GM23338 (cell line): ENCODE results near the gene ACYP2. TPM values are rescaled to one million over a fixed set of nuclear protein-coding genes. Genes with fewer than 3 reads are reported as not detected.

ENCODE experiments used
- ATAC-seq: fragments of 200-7000 bp; cut with Tn5 transposase; 3 replicates; pipeline ENCODE4 v1.9.1; 2020
- DNase-seq: peaks from one replicate; pipeline ENCODE4 v3.0.0-alpha.2; 2015; ENCODE audit warnings: low spot score
- H2AFZ ChIP-seq: fragments of 200-600 bp; sonication (generic); 2 replicates; pipeline ENCODE4 v1.8.0; 2016; ENCODE audit warnings: antibody characterized with exemption, mild to moderate bottlenecking, moderate library complexity
- H3F3A ChIP-seq: fragments of 200-600 bp; sonication (generic); replicated peaks from 2 replicates; pipeline ENCODE4 v1.8.0; 2017; ENCODE audit warnings: antibody characterized with exemption, mixed run types, low read depth
- H3K27ac ChIP-seq: fragments of 200-600 bp; sonication (generic); 2 replicates; pipeline ENCODE4 v1.6.1; 2016; ENCODE audit warnings: low read depth
- H3K27me3 ChIP-seq: fragments of 200-600 bp; sonication (generic); 2 replicates; pipeline ENCODE4 v1.8.0; 2016; ENCODE audit warnings: mild to moderate bottlenecking, mixed run types, moderate library complexity; ENCODE audit not compliant: insufficient read depth
- H3K36me3 ChIP-seq: fragments of 200-600 bp; sonication (generic); 2 replicates; pipeline ENCODE4 v1.8.0; 2016; ENCODE audit warnings: mild to moderate bottlenecking; ENCODE audit not compliant: insufficient read depth
- H3K4me1 ChIP-seq: fragments of 200-600 bp; sonication (generic); 2 replicates; pipeline ENCODE4 v1.8.0; 2016; ENCODE audit warnings: mild to moderate bottlenecking, moderate library complexity; ENCODE audit not compliant: insufficient read depth
- H3K4me2 ChIP-seq: fragments of 200-600 bp; sonication (generic); 2 replicates; pipeline ENCODE4 v1.7.1; 2017; ENCODE audit warnings: mixed run types
- H3K4me3 ChIP-seq: fragments of 200-600 bp; sonication (generic); 2 replicates; pipeline ENCODE4 v1.6.1; 2016; ENCODE audit warnings: mixed run types
- H3K79me2 ChIP-seq: fragments of 200-600 bp; sonication (generic); replicated peaks from 2 replicates; pipeline ENCODE4 v1.8.0; 2017; ENCODE audit warnings: mild to moderate bottlenecking; ENCODE audit not compliant: insufficient read depth
- H3K9me2 ChIP-seq: fragments of 200-600 bp; sonication (generic); 2 replicates; pipeline ENCODE4 v1.8.0; 2017; ENCODE audit not compliant: insufficient read depth
- H4K20me1 ChIP-seq: fragments of 200-600 bp; sonication (generic); replicated peaks from 2 replicates; pipeline ENCODE4 v1.8.0; 2017; ENCODE audit warnings: mild to moderate bottlenecking; ENCODE audit not compliant: insufficient read depth
- H3K27ac Mint-ChIP-seq: 2 replicates; pipeline ENCODE4 v1.8.0; 2020; ENCODE audit warnings: inconsistent platforms, mild to moderate bottlenecking, moderate library complexity, mixed read lengths
- H3K27me3 Mint-ChIP-seq: 3 replicates; pipeline ENCODE4 v1.8.0; 2022; ENCODE audit warnings: low read depth, mild to moderate bottlenecking, moderate library complexity, mixed read lengths, inconsistent platforms; ENCODE audit not compliant: insufficient read depth, poor library complexity
- H3K36me3 Mint-ChIP-seq: 3 replicates; pipeline ENCODE4 v1.8.0; 2021; ENCODE audit warnings: low read depth, mild to moderate bottlenecking, inconsistent platforms, moderate library complexity, mixed read lengths
- H3K4me1 Mint-ChIP-seq: 3 replicates; pipeline ENCODE4 v1.8.0; 2020; ENCODE audit warnings: mild to moderate bottlenecking, inconsistent platforms, mixed read lengths
- H3K4me3 Mint-ChIP-seq: 3 replicates; pipeline ENCODE4 v1.8.0; 2021; ENCODE audit warnings: moderate library complexity, mild to moderate bottlenecking, inconsistent platforms, mixed read lengths
- H3K9me3 Mint-ChIP-seq: 3 replicates; pipeline ENCODE4 v1.8.0; 2020; ENCODE audit warnings: moderate library complexity, mild to moderate bottlenecking, inconsistent platforms, mixed read lengths
- CREB1 ChIP-seq: fragments of 250-450 bp; sonication (Bioruptor Pico); IDR thresholded peaks from 2 replicates; pipeline ENCODE4 v1.5.0; 2020; ENCODE audit warnings: low read depth, mild to moderate bottlenecking, moderate library complexity
- EZH2 ChIP-seq: fragments of 200-600 bp; sonication (generic); IDR thresholded peaks from one replicate; pipeline ENCODE4 v1.8.0; 2017; ENCODE audit warnings: antibody characterized with exemption, mild to moderate bottlenecking, low read depth; ENCODE audit not compliant: unreplicated experiment
- EZH2phosphoT487 ChIP-seq: fragments of 200-600 bp; sonication (generic); IDR thresholded peaks from one replicate; pipeline ENCODE4 v1.8.1; 2018; ENCODE audit warnings: antibody characterized with exemption; ENCODE audit not compliant: unreplicated experiment
- JUNB ChIP-seq: IDR thresholded peaks from one replicate; pipeline ENCODE4 v1.6.1; 2016; ENCODE audit warnings: antibody characterized with exemption; ENCODE audit not compliant: unreplicated experiment
- NANOG ChIP-seq: IDR thresholded peaks from 2 replicates; pipeline ENCODE4 v1.6.1; 2016; ENCODE audit warnings: antibody characterized with exemption, borderline replicate concordance
- POLR2AphosphoS5 ChIP-seq: IDR thresholded peaks from 2 replicates; pipeline ENCODE4 v1.6.1; 2016; ENCODE audit warnings: antibody characterized with exemption, low read depth
- STAT1 ChIP-seq: IDR thresholded peaks from one replicate; pipeline ENCODE4 v1.6.1; 2016; ENCODE audit warnings: antibody characterized with exemption; ENCODE audit not compliant: unreplicated experiment
- ZNF114 ChIP-seq: fragments of 250-450 bp; sonication (Bioruptor Pico); IDR thresholded peaks from 2 replicates; pipeline ENCODE4 v1.5.0; 2020; ENCODE audit warnings: mild to moderate bottlenecking, moderate library complexity
- ZNF331 ChIP-seq: fragments of 250-450 bp; sonication (Bioruptor Pico); IDR thresholded peaks from 2 replicates; pipeline ENCODE4 v1.5.0; 2020; ENCODE audit warnings: low read depth, mild to moderate bottlenecking, moderate library complexity
- polyA plus RNA-seq: library from polyadenylated mRNA; unstranded; fragments of >200 nt; fragmentation: Nextera tagmentation; extraction: Ambion mirVana; gene quantifications from 2 replicates; pipeline ENCODE4 v1.2.1, GENCODE V29; 2016
- total RNA-seq: library from RNA; depleted of rRNA; stranded (reverse); fragments of >200 nt; shearing (Covaris generic); gene quantifications from 2 replicates; pipeline ENCODE4 v1.2.3, GENCODE V29; 2014
- TF ChIP-seq, protein P1 (sequence below), 2 experiments: fragments of 200-600 bp in 1 of 2; sonication (generic) in 1 of 2; conservative IDR thresholded peaks; 2 replicates each; pipeline versions ENCODE4 v1.5.1 to v1.6.1; 2016 to 2017; ENCODE audit warnings: antibody characterized with exemption in 2 of 2, low read depth in 2 of 2, mild to moderate bottlenecking in 2 of 2, moderate library complexity in 1 of 2
- TF ChIP-seq, protein P2 (sequence below): fragments of 250-450 bp; sonication (Bioruptor Pico); IDR thresholded peaks from 2 replicates; pipeline ENCODE4 v1.5.0; 2020; ENCODE audit warnings: mild to moderate bottlenecking, moderate library complexity
- TF ChIP-seq, protein P3 (sequence below): IDR thresholded peaks from 2 replicates; pipeline ENCODE4 v1.6.1; 2016; ENCODE audit warnings: antibody characterized with exemption

ACYP2 gene
- total and polyA plus RNA-seq, 2 experiments from 2014 or later, result 2.3 to 15.5 TPM

DNA sequence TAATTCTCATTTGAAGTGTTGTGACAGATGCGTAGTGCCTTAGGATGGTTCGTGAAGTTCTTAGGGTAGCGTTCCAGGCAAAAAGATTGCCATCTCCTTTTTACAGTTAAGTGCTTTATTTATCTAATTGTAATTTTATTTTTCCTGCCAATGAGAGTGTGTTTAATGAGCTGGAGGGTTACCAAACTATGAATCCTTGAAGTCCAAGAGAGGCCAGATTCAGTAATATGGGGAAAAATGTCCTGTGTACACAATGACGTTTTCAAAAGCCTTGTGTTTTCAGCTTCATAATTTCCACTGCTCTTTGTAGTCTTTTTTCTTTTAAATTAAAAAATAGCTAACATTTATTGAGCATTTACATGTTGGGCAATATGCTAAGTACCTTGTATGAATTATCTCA lies 23.8 kb downstream of the ACYP2 start (continued):
- no peak for TF ChIP-seq EZH2phosphoT487
- no peak for TF ChIP-seq JUNB
- TF ChIP-seq, protein P1, sequence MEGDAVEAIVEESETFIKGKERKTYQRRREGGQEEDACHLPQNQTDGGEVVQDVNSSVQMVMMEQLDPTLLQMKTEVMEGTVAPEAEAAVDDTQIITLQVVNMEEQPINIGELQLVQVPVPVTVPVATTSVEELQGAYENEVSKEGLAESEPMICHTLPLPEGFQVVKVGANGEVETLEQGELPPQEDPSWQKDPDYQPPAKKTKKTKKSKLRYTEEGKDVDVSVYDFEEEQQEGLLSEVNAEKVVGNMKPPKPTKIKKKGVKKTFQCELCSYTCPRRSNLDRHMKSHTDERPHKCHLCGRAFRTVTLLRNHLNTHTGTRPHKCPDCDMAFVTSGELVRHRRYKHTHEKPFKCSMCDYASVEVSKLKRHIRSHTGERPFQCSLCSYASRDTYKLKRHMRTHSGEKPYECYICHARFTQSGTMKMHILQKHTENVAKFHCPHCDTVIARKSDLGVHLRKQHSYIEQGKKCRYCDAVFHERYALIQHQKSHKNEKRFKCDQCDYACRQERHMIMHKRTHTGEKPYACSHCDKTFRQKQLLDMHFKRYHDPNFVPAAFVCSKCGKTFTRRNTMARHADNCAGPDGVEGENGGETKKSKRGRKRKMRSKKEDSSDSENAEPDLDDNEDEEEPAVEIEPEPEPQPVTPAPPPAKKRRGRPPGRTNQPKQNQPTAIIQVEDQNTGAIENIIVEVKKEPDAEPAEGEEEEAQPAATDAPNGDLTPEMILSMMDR (conservative IDR thresholded peaks at IDR 0.05; ENCODE audit: low read depth in 2 of 2), result no peak
- TF ChIP-seq STAT1, result no peak
- no peak for TF ChIP-seq ZNF114 (CRISPR knock-in tag)

DNA sequence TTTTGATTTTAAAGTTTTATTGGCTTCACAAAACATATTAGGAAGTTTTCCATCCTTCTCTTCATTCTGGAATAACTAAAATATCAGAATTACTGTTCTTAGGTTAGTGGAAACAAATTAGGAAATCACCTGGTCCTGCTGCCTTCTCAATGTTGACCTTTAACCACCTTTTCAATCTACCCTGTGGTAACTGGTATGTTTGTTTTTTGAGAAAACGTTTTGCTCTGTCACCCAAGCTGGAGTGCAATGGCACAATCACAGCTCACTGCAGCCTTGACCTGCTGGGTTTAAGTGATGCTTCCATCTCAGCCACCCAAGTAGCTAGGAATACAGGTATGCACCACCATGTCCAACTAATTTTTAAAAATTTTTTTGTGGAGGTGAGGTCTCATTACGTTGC lies 28.4 kb downstream of the ACYP2 start:
- no peak overlapping the region for H2AFZ ChIP-seq
- TF ChIP-seq ZNF331, result no peak
- TF ChIP-seq CREB1 (CRISPR knock-in tag), result no peak
- TF ChIP-seq POLR2AphosphoS5, result no peak
- TF ChIP-seq, protein P2, sequence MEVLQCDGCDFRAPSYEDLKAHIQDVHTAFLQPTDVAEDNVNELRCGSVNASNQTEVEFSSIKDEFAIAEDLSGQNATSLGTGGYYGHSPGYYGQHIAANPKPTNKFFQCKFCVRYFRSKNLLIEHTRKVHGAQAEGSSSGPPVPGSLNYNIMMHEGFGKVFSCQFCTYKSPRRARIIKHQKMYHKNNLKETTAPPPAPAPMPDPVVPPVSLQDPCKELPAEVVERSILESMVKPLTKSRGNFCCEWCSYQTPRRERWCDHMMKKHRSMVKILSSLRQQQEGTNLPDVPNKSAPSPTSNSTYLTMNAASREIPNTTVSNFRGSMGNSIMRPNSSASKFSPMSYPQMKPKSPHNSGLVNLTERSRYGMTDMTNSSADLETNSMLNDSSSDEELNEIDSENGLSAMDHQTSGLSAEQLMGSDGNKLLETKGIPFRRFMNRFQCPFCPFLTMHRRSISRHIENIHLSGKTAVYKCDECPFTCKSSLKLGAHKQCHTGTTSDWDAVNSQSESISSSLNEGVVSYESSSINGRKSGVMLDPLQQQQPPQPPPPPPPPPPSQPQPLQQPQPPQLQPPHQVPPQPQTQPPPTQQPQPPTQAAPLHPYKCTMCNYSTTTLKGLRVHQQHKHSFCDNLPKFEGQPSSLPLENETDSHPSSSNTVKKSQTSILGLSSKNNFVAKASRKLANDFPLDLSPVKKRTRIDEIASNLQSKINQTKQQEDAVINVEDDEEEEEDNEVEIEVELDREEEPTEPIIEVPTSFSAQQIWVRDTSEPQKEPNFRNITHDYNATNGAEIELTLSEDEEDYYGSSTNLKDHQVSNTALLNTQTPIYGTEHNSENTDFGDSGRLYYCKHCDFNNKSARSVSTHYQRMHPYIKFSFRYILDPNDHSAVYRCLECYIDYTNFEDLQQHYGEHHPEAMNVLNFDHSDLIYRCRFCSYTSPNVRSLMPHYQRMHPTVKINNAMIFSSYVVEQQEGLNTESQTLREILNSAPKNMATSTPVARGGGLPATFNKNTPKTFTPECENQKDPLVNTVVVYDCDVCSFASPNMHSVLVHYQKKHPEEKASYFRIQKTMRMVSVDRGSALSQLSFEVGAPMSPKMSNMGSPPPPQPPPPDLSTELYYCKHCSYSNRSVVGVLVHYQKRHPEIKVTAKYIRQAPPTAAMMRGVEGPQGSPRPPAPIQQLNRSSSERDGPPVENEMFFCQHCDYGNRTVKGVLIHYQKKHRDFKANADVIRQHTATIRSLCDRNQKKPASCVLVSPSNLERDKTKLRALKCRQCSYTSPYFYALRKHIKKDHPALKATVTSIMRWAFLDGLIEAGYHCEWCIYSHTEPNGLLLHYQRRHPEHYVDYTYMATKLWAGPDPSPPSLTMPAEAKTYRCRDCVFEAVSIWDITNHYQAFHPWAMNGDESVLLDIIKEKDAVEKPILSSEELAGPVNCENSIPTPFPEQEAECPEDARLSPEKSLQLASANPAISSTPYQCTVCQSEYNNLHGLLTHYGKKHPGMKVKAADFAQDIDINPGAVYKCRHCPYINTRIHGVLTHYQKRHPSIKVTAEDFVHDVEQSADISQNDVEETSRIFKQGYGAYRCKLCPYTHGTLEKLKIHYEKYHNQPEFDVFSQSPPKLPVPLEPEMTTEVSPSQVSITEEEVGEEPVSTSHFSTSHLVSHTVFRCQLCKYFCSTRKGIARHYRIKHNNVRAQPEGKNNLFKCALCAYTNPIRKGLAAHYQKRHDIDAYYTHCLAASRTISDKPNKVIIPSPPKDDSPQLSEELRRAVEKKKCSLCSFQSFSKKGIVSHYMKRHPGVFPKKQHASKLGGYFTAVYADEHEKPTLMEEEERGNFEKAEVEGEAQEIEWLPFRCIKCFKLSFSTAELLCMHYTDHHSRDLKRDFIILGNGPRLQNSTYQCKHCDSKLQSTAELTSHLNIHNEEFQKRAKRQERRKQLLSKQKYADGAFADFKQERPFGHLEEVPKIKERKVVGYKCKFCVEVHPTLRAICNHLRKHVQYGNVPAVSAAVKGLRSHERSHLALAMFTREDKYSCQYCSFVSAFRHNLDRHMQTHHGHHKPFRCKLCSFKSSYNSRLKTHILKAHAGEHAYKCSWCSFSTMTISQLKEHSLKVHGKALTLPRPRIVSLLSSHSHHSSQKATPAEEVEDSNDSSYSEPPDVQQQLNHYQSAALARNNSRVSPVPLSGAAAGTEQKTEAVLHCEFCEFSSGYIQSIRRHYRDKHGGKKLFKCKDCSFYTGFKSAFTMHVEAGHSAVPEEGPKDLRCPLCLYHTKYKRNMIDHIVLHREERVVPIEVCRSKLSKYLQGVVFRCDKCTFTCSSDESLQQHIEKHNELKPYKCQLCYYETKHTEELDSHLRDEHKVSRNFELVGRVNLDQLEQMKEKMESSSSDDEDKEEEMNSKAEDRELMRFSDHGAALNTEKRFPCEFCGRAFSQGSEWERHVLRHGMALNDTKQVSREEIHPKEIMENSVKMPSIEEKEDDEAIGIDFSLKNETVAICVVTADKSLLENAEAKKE (CRISPR knock-in tag), result no peak
- no peak for TF ChIP-seq STAT1
- TF ChIP-seq, protein P3, sequence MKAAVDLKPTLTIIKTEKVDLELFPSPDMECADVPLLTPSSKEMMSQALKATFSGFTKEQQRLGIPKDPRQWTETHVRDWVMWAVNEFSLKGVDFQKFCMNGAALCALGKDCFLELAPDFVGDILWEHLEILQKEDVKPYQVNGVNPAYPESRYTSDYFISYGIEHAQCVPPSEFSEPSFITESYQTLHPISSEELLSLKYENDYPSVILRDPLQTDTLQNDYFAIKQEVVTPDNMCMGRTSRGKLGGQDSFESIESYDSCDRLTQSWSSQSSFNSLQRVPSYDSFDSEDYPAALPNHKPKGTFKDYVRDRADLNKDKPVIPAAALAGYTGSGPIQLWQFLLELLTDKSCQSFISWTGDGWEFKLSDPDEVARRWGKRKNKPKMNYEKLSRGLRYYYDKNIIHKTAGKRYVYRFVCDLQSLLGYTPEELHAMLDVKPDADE, result no peak
- no peak for TF ChIP-seq NANOG
- TF ChIP-seq EZH2, result no peak
- Mint-ChIP-seq H3K27me3 (no peaks in the 10 kb centered on the region), H3K4me3 (no peak overlapping the region), H3K27ac (no peak overlapping the region), H3K36me3 (no peaks in the 10 kb centered on the region), H3K4me1 (no peaks in the 10 kb centered on the region), H3K9me3 (no peaks in the 10 kb centered on the region)
- H3K27ac ChIP-seq, result no peak overlapping the region
- H3K4me1 ChIP-seq, result no peaks in the 10 kb centered on the region
- ATAC-seq (no peak), DNase-seq (no peak)
- no peaks in the 10 kb centered on the region for H3F3A ChIP-seq
- H4K20me1 ChIP-seq, result no peaks in the 10 kb centered on the region
- H3K4me2 ChIP-seq, result no peak overlapping the region
- H3K27me3 ChIP-seq, result no peaks in the 10 kb centered on the region
- H3K36me3 ChIP-seq, result no peaks in the 10 kb centered on the region
- no peaks in the 10 kb centered on the region for H3K79me2 ChIP-seq
- no peak overlapping the region for H3K4me3 ChIP-seq
- H3K9me2 ChIP-seq, result no peaks in the 10 kb centered on the region
